Activated naive CD4-positive, alpha-beta T cell treated with anti-CD3 and anti-CD28 coated beads, Interleukin-2, amount 50 U/mL, for 72 hours (primary cell): ENCODE results near the gene CORO2B. TPM values are rescaled to one million over a fixed set of nuclear protein-coding genes. Genes with fewer than 3 reads are reported as not detected.

Source experiments
- ATAC-seq, 2 donors: fragments of 150-1000 bp; cut with Tn5 transposase; 2 replicates each; pipeline ENCODE4 v1.10.0; 2021; ENCODE audit warnings: mild to moderate bottlenecking in 2 of 2, moderate library complexity in 2 of 2
- DNase-seq, 2 donors: peaks; one replicate each; pipeline ENCODE4 v3.0.0; 2021 to 2022; ENCODE audit warnings: low spot score in 2 of 2
- H3K27ac Mint-ChIP-seq, 2 donors: one replicate each; pipeline ENCODE4 v1.8.0; 2022; ENCODE audit warnings: mild to moderate bottlenecking in 2 of 2, mixed read lengths in 2 of 2
- H3K36me3 Mint-ChIP-seq, 2 donors: one replicate each; pipeline ENCODE4 v1.8.0; 2022; ENCODE audit warnings: mixed read lengths in 2 of 2
- H3K9me3 Mint-ChIP-seq, 2 donors: one replicate each; pipeline ENCODE4 v1.8.0; 2022; ENCODE audit warnings: mixed read lengths in 2 of 2
- total RNA-seq, 2 donors: library from RNA; stranded (reverse); gene quantifications; one replicate each; pipeline ENCODE4 v1.2.3, GENCODE V29; 2022

CORO2B gene
- total RNA-seq, 2 donors from 2014 or later: 0.07 TPM; not detected in 1

DNA sequence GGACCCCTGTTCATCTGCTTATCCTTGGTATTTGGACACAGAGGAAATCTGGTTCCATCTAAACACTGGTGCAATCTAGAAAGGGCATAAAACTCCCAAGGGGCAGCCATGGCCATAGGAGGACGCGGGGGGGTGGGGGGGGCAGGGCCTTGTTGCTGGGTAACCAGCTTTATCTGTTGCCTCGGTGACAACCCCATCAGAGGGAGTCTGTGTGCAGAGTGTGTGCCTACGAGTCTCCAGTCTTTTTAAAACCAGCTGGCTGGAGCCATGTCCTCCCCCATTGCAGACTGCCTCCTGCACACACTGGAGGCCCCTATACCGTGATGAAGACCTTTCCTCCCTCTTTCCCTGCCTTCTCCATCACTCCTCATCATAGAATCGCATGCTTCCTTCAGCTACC is 26.4 kb upstream of the CORO2B start:
- H3K9me3 Mint-ChIP-seq: no peaks in the 10 kb centered on the region
- no peak overlapping the region for H3K27ac Mint-ChIP-seq
- no peak for ATAC-seq
- no peak for DNase-seq
- no peaks in the 10 kb centered on the region for H3K36me3 Mint-ChIP-seq

DNA sequence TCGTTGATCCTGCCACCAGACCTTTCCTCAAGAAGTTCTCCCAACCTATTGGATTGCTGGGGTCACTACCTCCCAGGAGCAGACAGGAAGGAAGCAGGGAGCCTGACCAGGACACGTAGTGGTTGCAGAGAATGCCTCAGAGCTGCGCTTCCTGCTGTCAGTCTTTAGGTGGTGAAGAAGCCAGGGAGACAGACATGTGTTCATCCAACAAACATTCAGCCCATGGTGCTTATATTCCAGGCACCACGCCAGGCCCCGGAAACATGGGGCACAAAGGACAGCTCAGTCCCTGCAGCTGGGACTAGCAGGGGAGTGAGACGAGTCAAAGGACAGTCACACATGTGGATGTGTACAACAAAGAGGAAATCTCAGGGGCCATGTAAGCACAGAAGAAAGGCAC is 26.0 kb upstream of the CORO2B start:
- ATAC-seq (no peak), DNase-seq (no peak)
- no peak overlapping the region for H3K27ac Mint-ChIP-seq
- H3K36me3 Mint-ChIP-seq: no peaks in the 10 kb centered on the region
- H3K9me3 Mint-ChIP-seq: no peaks in the 10 kb centered on the region

DNA sequence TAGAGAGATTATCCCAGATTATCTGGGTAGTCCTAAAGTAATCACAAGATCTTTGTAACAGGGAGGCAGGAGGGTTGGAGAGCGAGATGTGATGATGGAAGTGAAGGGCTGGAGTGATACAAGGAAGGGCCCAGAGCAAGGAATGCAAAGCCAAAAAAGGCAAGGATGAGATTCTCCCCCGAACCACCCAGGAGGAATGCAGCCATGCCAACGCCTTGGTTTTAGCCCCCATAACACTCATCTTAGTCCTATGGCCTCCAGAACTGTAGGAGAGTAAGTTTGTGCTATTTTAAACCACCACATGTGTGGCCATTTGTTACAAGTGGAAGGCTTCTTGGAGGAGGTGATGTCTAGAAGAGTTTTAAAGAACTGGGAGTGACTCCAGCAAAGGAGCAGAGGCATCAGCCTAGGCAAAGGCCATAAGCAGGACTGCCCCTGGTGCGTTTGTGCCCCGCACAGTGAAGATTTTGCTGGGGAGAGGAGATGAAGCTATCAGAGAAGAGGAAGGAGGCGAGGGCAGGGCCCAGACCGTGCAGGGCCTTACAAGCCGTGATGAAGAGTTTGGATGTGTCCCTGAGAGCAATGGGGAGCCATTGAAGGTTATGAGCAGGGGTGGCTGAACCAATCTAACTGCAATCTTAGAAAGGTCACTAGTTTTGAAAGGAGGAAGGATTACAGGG is 25.3 kb upstream of the CORO2B start:
- no peaks in the 10 kb centered on the region for H3K9me3 Mint-ChIP-seq
- no peak overlapping the region for H3K27ac Mint-ChIP-seq
- peak in 1 of 2 donors; percentile 7 for ATAC-seq
- H3K36me3 Mint-ChIP-seq: no peaks in the 10 kb centered on the region
- no peak for DNase-seq

DNA sequence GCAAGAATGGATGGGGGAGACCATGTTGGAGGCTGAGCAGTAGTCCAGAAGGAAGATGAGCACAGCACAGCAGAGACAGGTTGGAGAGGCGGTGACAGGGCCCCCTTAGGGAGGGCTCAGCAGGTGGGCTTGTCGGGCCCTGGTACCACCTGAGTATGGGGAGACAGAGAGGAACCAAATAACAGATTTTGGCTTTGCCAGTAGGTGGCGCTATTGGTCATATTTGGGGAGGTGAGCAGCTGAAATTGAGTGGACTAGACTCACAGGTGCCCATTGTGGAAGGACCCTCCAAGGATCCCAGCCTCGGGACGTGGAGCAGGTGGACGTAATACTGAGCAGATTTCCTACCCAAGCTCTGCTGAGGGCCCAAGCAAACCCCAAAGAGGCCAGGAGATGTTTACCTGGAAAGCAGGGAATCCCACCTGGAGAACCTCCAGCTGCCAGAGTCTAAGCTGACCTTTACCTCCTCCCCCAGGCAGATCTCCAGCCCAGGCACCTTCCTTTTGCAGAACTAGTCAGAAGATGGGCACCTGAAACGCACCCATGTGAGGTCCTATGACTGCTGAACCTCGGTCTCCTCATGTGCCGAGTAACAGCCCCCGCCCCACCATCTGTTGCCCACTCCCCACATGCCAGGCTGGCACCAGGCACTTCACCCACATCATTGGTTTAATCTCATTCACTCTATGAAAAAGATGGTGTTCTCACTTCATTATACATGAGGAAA is 24.6 kb upstream of the CORO2B start:
- Mint-ChIP-seq H3K9me3 (no peaks in the 10 kb centered on the region), H3K27ac (no peak overlapping the region), H3K36me3 (no peaks in the 10 kb centered on the region)
- ATAC-seq (peak; percentile 41 to 56), DNase-seq (peak in 1 of 2 donors; percentile 84)

DNA sequence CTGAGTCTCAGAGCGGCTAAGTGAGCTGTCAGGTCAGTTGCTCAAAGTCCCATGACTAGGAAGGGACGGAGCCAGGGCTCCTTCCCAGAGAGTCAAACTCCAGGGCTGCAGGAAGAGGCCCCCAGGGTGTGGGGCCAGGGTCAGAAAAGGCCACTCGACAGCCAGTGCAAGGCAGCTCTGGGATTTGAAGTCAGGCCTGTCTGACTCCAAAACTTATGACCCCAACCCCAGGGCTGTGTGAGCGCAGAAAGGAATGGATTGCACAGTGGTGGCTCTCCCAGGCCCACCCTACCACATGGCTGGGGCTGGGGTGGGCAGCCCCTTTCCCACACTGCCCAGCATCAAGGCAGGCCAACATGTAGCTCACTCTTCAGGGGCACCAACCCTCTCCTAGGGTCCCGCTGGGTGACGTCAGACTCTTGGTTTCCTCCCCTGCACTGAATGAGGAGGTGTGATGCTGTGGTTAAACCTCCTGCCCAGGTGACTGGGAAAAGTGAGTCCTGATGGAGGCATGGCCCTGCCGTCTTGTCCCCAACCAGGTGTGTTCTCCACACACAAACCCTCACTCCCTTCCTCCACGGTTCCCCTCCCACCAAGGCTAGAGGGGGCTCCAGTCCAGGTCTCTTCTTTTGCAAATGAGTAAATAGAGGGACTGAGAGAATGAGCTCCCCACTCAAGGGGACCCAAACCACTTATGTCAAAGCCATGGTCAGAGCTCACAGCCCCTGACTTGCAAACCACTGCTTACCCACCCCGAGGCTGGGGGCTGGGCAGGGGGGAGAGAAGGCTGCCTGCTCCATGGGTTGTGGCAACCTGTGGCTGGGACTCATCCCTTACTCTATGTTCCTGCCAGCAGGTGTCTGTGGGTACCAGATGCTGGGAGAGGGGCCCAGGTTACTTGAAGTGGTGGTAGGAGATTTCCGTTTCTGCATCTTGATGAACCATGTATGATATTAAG is 23.8 kb upstream of the CORO2B start:
- no peak for DNase-seq
- H3K36me3 Mint-ChIP-seq: no peaks in the 10 kb centered on the region
- H3K9me3 Mint-ChIP-seq: no peaks in the 10 kb centered on the region
- H3K27ac Mint-ChIP-seq: no peak overlapping the region
- ATAC-seq: no peak

DNA sequence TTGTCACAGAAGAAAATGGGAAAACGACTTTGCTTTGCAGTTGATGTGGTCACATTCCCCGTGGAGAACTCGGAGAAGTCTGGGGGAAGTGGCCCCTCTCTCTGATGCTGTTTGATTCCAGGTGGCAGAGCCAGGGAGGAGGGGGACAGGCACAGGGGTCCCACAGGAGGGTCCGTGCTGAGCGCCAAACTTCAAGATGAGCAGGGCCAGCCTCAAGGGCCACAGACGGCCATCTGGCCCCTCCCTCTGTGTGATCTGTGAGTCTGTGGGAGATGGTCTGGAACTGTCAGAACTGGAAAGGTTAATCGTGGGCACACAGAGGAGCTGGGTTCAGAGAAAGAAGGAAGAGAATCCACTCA is 23.1 kb upstream of the CORO2B start:
- Mint-ChIP-seq H3K9me3 (no peaks in the 10 kb centered on the region), H3K27ac (no peak overlapping the region), H3K36me3 (no peaks in the 10 kb centered on the region)
- no peak for ATAC-seq
- no peak for DNase-seq

DNA sequence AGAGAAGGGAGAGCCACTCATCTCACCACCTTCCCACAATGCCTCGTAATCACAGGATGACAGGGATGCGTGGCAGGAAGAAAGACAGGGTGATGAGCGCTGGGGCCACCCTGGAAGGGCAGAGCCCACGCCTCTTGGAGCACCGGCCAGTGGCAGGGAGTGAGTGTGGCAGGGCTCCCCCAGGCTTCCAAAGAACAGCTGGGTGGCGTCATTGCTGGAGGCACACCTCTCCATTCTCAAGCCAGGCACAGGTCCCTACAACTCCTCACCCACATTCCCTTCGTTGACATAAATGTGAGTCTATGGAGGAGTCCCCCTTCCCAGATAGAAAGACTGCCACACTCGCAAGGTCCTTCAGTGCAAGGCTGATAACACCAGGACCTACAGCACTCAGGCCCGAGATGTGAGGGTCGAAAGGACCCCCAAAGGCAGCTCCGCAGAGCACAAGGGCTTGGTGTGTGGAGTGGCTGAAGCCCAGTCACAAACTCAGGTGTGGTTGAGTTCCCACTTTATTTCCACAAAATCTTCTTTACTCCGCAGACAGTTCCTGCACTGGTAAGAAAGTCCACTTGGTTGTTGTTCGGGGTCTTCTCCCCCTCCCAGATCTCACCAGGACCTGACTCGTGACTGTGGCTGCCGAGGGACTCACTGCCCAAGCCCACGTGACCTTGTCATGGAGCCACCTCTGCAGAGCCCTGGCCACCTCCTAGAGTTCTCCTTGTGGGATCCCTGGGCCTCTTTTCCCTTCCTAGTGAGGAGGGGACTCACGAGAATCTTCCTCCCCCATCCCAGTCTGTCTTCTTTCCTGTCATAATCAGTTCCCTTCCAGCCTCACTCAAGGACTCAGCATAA is 22.4 kb upstream of the CORO2B start:
- Mint-ChIP-seq H3K9me3 (no peaks in the 10 kb centered on the region), H3K36me3 (no peaks in the 10 kb centered on the region), H3K27ac (no peak overlapping the region)
- no peak for ATAC-seq
- DNase-seq: no peak

DNA sequence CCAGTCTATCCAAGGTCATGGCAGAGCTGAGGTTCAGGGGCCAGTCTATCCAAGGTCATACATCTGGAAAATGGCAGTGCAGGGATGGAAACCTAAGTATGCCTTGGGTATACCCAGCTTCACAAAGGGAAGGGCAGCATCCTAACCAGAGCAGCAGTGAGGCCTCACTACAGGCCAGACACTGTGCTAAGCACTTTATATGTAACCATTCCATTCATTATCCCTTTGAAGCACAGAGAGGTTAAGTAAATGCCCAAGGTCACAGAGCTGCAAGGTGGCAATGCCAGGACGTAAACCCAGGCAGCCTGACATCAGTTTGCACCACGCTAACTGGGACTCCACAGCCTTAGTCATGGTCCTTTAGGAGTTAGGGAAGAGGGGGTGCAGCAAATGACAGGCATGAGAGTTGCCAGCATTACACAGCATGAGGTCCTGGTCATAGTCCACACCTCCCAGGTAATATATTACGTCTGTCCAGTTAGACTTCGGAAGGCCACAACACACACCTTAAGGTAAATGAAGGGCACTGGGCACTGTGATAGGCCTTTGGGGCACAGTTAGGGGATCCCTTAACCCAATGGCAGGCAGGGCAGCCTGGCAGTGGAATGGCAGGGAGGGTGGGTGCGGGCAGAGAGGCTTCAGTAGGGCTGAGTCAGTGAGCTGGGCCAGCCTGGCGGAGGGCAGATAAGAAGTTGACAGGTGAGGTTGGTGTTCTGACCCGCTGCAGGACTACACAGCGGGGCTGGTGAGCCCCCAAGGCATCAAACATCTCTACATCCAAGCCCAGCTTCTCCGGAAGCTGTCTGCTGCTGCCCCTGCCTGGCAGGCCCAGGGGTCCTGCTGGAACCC is 21.1 kb upstream of the CORO2B start:
- Mint-ChIP-seq H3K27ac (no peak overlapping the region), H3K9me3 (no peaks in the 10 kb centered on the region), H3K36me3 (no peaks in the 10 kb centered on the region)
- ATAC-seq (no peak), DNase-seq (no peak)

DNA sequence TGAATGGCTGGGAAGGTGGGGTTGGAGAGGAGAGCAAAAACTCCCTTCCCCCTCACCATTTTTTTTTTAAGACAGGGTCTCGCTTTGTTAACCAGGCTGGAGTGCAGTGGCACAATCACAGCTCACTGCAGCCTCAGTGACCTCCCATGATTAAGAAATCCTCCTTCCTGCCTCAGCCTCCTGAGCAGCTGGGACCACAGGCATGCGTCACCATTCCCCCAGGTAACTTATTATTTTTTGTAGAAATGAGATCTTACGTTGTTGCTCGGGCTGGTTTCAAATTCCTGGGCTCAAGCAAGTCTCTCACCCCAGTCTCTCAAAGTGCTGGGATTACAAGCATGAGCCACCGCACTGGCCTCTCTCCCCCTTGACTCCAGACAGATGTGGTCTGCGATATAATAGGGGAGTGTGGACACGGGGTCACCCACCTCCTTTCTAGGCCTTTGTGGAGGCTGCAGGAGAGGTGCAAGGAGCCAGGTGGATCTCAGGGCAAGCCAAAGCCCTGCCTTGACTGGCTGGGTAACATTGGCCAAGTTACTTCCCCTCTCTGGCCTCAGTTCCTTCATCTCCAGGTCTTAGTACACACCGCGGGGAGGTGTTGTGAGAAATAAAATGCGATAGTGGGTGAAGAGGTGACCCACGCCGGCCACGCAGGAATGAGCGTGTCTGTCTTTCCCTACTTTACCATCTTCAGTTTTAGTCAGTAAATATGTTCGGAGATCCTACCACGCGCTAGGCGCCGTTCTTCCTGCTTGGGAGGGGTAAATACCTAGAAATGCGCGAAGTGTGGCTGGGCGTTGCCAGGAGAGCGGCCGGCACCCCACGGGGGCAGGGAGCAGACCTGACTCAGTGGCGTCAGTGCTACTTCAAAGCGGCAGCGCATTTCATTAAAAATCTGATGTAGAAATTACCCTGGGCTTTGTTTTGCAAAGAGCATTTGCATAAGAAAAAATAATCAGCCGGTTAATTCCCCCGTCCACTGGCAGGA is 20.2 kb upstream of the CORO2B start:
- H3K36me3 Mint-ChIP-seq: no peaks in the 10 kb centered on the region
- no peak for DNase-seq
- no peak for ATAC-seq
- H3K9me3 Mint-ChIP-seq: no peaks in the 10 kb centered on the region
- no peak overlapping the region for H3K27ac Mint-ChIP-seq

DNA sequence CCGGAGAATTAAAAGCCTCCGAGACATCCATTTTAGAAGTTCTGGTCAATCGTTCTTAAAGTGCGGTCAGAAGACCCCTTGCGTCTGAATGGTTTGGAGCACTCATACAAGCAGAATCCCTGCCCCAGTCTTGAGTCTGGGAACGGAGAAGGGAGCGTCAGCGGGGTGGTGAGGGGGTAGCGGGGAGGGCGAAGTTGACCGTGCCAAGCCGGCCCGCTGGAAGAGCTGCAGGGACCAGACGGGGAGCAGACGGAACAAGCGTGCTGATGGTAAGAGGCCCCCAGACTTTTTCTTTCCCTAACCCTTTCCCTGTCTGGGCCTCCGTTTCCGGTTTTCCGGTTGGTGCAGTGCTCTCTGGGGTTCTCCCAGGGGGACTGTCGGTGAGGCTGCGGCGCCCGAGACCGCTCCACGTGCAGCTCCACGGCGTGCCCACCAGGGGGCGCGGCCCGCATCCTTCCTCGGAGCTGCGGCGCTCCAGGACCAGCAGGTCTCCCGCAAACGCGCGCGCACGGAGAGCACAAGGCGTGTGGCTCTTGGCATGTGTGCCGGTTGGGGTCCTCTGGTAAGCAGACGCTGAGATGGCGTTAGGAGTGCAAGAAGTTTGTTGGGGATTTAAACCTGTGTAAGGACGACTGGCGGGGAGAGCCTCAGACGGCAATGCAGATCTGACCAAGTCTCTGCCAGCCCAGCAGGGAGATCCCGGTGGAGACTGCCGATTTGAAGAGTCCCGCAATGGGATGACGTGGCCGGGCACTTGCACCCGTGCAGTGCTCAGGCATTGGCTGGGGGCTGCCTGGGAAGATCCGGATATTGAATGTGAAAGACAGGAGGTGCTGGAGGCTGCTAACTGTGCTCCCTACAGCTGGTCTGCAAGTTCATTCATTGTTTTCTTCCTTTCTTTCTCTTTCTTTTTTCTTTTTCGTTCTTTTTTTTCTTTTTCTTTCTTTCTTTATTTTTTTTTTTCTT is 19.2 kb upstream of the CORO2B start:
- Mint-ChIP-seq H3K36me3 (no peaks in the 10 kb centered on the region), H3K27ac (no peak overlapping the region), H3K9me3 (no peaks in the 10 kb centered on the region)
- ATAC-seq: peak; percentile 86 to 91
- DNase-seq: peak; percentile 74 to 82

DNA sequence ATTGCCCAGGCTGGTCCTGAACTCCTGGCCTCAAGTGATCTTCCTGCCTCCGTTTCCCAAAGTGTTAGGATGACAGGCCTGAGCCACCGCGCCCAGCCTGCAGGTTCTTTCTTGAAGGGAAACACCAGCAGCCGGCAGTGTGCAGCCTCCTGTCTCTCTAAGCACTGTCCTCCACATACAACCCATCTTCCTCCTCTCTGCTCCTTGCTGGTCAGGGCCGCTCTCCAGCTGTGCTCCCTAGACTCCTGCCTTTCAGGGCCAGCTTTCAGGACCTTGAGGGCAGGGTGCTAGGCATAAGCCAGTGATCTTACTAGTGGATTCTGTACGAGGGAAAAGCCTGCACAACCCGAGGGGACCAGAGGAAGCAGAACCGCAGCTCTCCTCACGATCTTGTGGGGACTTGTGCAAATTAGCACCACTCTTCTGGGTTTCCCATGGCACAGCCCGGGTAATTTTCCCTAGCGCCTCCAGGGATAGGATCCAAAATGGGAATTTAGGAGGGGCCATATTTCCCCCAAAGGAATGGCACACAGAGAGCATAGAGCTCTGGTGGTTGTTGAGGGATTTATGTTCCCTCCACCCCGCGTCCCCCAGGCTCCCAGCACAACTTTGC is 18.2 kb upstream of the CORO2B start:
- no peak overlapping the region for H3K27ac Mint-ChIP-seq
- no peaks in the 10 kb centered on the region for H3K9me3 Mint-ChIP-seq
- ATAC-seq (no peak), DNase-seq (no peak)
- H3K36me3 Mint-ChIP-seq: no peaks in the 10 kb centered on the region

DNA sequence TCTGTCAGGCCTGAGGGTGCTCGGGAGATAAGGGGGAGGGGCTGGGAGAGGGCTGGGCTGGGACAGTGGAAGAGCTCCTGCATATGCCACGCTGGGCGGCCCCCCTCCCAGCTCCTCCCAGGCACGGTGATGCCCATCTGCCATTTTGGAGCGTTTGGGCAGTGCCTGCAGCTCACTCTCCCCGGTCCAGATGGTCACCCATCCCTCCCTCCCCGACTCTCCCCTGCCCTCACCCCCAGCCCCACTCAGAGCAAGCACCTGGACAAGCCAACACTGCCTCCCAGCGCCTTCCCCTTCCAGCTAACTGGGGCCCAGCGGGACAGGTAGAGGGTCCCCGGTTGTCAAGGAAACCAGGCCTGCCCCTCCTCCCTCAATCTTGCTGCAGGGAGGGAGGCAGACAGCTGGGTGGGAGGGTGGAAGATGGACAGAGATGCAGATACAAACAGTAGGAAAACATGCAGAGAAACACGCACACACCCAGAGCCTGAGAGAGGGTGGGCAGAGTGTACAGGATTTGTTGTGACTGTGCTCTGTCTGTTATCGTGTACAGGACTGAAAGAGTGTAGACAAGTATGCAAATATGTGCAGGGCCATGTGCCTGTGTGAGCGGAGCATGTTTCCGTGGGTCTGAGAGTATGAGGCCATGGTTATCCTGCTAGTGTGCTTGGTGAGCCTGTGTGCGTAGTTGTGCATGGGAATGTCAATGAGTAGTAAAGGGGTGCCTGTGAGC is 17.5 kb upstream of the CORO2B start:
- Mint-ChIP-seq H3K27ac (no peak overlapping the region), H3K36me3 (no peaks in the 10 kb centered on the region), H3K9me3 (no peaks in the 10 kb centered on the region)
- DNase-seq (no peak), ATAC-seq (no peak)

DNA sequence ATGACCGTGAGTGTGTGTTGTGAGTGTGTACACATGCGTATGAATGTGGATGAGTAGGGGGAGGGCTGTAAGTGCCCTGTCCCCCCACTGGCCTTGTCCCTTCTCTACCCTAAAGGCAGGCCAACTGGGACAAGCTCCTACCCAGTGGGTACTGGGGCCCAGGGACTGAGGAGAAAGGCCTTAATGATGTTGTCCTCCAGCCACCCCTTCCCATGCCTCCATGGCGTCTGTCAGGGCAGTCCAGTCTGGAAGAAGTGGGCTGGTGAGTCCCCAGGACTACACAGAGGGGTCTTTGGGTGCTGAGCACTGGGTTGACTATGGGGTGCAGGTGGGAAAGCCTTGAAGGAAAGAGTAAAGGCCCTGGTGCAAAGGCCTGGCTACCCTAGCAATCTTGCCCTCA is 16.9 kb upstream of the CORO2B start:
- no peaks in the 10 kb centered on the region for H3K36me3 Mint-ChIP-seq
- no peak overlapping the region for H3K27ac Mint-ChIP-seq
- no peak for ATAC-seq
- H3K9me3 Mint-ChIP-seq: no peaks in the 10 kb centered on the region
- DNase-seq: no peak
